GM18858 (cell line): ENCODE measurements around the gene SCN7A.
"Not testable (repeated sequence)": the region's sequence is repeated elsewhere in the genome, so short reads cannot be mapped to it uniquely, and the experiment has no call there.

Experiments used
- ATAC-seq: cut with Tn5 transposase; IDR thresholded peaks from one replicate; pipeline ENCODE4 v1.9.1; 2021; ENCODE audit not compliant: unreplicated experiment

The SCN7A gene

DNA sequence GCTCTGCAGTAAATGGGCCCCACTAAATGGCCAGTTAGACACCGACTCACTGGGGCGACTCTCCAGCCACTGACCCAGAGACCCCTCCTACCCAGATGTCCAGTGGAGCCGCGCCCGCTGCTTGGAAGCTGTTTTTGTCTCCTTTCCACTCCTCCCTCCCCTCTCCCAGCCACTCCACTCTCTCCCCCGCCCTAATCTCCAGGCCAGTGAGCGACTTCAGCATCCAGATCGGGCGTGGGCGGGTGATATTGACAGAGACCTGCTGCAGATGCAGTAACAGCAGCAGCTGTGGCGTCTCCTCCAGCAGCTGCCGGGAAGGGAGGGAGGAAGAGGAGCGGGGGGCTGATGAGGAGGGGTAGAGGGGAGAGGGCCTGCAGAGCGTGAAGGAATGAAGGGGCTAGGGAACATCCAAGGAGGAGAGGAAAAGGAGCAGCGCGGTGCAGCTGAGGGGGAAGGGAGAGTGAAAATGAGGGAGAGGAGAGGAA is at the start of gene SCN7A:
Gene SCN7A, minus strand, starts transcription at position 110 of the 485 bp plus-strand sequence. CDS start 16,553 bp downstream, outside the sequence.
- ATAC-seq: no peak

DNA sequence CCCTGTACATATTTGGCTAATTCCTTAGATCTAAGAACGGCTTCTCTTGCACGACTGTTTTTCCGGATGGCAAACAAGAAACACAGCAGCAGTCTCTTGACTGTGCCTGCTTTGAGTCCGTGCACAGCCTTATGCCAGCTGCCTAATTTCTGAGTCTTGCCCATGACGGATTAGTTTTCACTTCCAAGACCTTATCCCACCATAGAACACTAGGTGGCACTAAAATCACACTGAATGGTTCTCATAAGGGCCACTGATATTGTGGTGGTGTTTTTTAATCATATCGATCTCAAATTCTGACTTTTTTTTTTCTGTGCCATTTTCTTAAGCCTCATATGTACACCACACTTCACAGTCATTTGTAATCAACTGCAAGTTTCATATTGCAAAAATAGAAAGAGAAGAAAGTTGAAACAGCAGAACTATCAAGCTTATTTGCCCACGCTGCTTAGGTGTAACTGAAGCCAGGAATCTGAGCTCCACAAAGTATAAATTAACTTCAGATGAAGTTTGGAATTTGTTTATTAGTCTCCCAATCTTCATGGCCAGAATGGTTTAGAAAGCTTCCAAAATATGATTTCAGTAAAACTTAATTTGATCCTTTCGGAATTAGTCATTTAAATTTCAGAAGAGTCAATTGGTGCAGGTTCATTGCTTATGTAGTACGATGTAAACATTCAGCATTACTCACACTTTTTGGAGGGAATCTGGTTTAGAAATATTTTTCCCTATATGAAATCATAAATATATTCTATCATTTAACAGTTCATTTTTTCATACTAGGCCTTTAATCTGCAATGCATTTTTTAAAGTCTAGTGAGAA is 45.5 kb upstream of the SCN7A start:
- peak; percentile 93 for ATAC-seq

DNA sequence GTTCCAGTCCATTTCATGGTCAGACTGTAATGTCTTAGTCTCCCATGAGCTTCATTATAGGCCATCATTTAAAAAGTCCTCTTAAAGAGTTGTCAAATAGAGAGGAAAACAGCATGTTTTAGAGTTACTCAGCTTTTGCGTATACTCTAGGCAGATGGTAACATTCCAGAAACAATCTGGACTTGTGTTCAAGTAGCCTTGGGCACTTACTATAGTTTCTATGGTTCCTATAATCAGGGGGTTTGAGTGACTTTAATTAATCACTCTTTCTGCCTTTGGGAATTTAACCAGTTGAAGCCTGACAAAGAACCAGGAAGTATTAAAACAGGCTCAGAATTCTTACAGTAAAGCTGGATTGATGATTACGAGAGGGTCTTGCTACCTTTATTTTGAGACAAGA is 42.1 kb upstream of the SCN7A start:
- no peak for ATAC-seq

DNA sequence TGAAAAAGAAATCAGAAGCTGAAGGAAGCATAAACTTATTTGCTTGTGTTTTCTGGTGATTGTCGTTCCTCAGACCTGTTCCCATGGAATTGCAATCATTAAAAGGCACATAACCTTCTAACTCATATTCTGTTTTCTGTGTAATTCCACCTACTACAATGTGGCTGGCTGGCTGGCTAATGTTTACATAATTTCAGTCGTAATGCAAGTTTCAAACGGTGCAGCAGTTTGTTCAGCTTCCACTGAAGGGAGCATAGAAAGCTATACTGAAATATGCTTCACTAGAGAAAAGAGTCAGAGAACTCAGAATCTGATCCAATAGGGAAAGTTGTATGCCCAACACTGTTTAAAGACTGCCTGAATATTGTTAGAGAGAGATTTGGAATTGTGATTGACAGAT is 27.1 kb upstream of the SCN7A start:
- no peak for ATAC-seq

DNA sequence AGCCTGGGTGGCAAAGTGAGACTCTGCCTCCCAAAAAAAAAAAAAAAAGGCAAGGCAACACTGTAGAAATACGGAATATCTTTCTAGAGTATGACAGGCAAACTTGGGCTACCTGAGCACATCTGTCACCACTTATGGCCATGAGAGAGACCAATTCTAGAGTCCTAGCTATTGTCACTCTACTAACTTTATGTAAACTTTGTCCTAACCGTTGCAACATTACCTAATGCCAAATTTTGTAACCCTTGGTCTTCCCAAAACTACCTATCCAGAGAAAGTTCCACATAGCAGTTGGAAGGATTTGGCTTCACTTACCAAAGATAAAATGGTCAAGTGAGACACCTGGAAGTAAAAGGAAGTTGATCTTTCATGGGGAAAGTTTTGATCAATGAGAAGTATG is 26.6 kb upstream of the SCN7A start:
- no peak for ATAC-seq

DNA sequence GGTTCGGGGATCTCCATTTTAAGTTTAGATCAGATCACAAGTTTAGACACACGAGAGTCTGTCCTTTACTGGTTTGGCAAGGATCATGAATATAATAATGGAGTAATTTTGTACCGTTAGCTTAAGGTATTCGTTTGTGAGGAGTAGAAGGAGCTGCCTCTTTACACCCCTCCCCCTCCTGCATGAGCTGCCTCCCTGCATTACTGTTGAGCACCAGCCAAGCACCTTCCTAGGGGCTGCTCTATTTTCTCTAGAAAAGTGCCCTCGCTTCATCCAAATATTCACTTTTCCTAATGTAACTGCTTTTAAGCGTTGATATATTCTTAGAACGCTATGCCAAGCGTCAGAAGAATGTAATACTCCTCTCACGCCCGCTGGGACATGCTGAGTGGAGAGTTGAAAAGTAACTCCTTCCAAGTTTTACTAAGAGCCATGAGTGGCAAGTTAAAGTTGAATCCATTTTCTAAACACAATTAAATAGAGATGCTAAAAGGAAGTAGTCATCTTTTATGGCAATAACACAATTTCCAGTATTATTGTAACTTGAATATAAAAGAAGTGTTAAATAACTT is 25.4 kb upstream of the SCN7A start:
- no peak for ATAC-seq

DNA sequence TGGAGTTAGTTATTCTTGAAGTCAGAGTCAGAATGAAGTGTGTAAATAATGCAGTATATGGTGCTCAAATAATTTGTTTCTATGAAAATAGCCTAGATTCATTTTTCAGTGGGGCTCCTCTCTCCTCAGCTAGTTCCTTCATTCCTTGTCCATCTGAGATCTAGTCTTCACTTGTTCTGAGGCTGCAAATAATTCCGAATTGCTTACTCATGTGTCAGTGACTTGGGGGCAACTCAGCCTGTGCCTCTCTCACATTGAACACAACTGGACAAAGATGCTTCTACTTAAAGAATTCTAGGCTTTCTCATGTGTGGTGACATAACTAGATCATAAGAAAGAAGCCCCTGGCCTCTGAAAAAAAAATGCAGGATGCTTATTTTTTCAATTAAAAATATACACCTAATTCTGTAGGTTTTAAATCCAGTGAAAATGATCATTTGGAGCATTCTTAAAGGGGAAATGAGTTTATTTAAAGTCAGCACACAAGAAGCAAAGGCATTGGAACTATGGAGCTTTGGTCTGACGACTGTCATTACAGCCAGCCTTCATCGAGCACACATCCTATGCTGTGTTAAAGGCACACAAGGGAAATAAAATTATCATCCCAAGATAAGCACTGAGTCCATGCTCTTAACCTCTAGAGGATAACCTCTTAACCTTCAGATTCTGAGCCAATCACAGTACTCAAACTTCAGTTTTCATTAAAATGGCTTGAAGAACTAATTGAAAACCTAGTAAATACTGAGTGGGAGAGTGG is 24.8 kb upstream of the SCN7A start:
- no peak for ATAC-seq

DNA sequence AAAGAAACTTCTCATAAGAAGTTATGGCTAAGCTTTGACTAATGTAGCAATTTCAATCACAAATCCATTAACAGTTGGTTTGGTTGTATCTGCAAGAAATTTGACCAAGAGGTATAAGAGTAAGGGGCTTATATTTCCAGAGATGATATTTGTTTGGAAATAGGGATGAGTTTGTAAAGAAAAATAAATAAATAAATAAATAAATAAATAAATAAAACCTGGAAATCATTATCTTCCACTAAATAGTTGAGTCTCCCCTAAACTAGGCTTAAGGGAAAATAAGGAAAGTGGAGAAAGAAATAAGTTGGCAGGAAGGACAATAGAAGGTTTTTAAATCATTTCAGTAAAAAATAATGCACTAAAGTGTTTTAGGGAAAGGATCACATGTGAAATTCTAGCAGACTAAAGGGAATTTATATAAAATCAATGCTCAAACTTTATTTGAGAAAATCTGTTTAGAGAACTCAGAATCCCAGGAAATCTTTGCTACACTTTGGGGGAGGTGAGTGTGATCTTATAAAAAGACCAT is 23.5 kb upstream of the SCN7A start:
- no peak for ATAC-seq

DNA sequence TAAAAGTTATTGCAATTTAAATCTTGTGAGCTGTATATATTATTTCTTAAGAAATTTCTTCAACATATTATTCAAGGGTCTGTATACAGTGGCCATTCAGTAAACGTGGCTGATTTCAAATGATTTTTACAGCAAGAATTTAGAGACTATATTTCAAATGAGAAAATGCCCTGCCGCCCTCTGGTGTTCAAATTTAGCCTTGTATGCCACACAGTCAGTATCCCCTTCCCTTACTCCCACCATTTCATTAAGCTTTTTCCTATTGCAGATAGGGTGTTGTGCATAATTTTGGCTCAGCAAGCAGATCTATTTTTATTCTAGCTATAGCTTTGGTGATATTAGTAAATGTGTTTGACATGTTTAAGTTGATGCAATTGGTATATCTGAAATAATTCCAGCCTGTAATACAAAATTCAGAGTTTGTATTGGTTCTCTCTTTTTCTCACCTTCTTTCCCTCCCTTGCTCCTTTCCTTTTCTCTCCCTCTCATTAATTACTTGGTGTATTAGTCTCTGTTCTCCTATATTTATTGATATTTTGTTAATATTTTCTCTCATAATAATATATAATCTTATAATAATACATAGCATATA is 22.8 kb upstream of the SCN7A start:
- ATAC-seq: no peak

DNA sequence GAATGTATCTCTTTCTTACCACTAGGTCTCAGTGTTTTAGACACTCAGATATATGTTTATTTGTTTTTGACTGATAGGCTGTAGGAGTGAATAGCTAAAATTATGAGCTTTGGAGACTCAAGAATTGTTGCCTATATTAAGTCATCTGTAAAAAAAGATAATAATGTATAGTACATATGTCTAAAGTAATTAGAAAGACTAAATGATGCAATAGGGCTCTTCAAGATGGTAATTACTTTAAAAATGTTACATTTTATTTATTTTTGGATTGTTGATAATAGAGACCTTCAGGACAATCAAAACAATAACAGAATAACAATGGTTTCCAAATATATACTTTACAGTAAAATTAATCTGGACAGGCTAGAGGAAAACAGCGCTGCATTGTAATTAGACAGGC is 19.9 kb upstream of the SCN7A start:
- no peak for ATAC-seq

DNA sequence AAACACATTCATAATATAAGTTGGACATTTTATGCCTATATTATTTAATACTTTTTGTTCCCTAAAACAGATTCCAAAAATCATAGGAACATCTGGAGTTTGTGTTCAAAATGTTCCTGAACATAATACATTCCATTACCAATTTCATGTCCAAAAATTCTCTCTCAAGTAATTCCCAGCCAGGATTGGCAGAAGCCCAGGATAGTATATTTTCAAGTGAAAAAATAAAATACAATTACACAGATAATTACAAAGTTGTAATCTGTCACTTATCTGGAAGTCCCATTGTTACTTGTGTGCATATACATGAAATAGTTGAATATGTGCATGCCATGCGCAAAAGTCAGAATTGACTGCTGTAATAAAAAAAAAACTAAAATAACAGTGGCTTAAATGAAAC is 5.2 kb upstream of the SCN7A start:
- ATAC-seq: no peak

DNA sequence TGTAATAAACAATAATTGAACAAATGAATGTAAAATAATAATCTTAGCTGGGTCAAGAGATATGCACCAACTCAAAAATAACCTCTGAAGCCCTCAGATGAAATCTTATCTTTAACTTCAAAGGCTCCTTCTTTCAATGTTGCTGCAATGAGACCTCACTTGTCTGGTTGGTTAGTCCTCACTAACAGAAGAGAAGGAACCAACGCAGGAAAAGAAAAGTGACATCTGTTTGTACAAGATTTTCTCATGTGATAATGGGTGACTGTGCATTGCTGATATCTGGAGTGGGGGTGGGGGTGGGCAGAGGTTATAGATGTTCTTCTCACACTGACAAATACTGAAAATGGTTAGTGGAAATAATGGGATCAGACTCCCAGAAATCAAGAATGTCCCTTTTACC is 2.6 kb downstream of the SCN7A start:
- no peak for ATAC-seq

DNA sequence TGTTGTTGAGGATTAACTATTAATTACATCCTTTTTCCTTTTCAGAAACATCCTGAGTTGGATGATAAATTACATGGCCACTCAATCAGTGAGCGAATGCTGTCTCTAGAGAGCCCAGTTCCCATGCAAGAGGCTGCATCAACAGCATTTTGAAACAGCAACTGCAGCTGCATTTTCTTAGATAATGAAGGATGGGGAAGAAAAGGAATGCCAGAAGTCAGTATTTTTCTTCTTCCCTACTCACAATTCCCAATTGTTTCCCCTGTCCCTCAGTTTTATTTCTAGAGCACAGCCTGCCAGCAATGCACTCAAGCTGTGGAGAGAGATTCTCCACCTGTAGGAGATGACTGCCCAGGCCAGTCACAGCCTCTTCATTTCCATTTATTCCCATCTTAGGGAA is 6.9 kb downstream of the SCN7A start:
- no peak for ATAC-seq

DNA sequence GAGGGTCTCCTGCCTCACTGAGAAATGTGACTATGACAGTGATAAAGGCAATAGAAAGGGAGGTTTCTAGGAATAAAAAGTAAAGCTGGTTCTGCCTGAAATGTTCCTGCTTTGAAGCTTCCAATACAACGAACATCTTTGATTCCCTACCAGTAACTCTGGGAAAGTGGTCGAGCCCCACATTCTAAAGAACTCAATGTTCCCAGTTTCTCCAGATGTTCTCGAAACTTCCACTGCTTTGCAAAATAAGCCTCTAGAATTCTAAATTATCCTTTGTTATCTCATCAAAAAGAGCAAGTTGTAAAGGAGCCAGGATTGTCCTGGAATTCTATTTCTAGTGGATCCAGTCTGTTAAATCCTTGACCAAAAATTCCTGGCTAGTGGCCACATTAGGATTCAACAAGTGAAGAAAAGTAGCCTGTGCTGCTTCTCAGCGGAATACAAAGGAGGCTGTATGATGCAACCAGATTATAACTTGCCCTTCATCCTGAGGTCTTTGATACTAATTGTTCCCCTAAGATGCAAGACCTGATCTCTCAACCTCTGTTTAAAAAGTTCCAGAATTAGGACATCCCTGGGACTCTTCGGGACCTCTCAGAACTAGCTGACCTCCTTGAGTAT is 8.4 kb downstream of the SCN7A start:
- no peak for ATAC-seq

DNA sequence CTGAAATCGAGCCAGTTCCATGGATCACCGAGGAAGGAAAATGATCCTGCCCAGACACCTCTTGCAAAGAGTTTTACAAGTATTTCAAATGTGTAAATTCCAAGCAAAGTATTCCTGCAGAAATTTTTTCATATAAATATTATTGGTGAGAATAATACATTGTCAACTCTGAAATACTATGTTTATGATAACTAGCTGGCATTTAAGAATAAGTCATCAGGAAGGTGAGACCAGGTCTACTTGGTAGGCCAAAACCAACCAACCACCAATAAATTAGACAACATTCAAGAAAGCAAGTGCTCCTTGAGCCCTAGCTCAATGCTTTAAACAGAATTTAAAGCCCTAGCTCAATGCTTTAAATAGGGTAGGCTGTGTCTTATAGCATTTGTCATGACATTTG is 21.7 kb downstream of the SCN7A start:
- ATAC-seq: no peak

DNA sequence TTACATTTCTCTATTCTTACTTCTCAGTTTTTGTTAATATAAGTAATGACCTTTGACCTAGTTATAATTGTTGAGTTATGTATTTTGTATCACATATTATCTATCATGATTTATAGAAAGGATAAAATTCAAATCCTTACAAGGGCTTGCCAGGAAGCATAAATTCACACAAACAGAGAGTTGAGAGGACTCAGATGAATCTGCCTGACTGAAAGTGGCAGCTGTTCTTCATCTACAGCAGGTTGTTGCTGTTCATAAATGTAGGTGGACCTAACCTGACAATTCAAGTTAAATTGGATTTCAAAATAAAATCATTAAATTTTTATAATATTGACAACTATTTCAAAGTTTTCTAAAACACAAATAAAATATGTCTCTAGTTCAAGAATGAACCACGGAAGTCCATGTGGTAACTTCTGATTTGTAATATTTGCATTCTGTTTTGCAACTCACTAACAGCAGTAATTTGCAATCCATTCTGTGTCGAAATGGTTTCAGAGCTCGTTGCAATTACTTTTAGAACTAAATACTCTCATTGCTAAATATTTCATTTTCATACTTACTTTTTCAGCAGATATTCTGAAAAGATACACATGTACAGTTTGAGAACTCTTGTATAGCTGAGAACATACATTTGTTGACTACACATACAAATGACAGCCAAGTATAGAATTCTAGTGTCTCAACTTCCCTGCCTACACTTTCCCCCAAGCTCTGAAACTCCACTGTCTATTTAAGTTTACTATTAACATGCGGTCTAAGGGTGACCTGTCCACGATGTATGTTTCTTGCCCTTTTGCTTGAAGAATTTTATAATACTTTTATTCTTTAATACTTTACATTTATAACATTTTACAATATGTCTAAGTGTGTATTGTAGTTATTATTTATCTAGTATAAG is 25.7 kb downstream of the SCN7A start:
- ATAC-seq: no peak

DNA sequence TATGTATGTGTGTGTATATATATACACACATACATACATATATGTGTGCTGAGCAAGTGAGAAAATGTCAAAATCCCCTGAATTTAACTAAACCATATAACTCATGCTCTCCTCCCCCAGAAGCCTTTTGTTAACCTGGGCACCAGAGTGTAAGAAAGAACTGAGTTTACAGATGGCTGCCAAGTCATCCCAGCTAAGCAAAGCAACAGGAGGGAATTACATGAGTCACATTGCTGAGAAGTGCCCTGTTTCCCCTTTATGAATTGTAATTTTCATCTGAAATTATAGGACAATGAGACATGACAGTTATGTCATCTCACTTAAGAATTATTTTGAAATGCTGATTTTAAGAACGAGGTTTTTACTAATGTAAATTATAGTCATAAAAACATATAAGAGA is 29.9 kb downstream of the SCN7A start:
- no peak for ATAC-seq

DNA sequence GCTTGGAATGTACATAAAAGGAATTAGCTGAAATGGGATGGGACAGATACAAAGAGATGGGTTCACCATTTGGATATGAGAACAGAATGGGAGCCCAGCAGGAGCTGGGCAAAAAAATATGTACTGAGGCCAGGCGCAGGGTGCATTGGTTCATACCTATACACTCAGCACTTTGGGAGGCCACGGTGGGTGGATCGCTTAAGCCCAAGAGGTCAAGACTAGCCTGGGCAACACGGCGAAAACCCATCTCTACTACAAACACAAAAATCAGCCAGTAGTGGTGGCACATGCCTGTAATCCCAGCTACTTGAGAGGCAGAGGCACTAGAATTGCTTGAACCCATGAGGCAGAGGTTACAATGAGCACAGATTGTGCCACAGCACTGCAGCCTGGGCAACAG is 30.4 kb downstream of the SCN7A start:
- ATAC-seq: no peak

DNA sequence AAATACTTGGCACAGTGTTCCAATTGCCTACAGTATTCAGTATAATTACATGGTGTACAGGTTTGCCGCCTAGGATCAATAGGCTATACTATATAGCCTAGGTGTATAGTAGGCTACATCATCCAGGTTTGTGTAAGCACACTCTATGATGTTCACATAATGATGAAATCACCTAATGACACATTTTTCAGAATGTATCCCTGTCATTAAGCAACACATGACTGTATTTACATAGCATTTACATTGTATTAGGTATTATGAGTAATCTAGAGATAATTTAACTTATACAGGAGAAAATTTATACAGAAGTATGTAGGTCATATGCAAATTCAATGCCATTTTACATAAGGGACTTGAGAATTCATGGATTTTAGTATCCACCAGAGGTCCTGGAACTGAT is 35.4 kb downstream of the SCN7A start:
- ATAC-seq: no peak

DNA sequence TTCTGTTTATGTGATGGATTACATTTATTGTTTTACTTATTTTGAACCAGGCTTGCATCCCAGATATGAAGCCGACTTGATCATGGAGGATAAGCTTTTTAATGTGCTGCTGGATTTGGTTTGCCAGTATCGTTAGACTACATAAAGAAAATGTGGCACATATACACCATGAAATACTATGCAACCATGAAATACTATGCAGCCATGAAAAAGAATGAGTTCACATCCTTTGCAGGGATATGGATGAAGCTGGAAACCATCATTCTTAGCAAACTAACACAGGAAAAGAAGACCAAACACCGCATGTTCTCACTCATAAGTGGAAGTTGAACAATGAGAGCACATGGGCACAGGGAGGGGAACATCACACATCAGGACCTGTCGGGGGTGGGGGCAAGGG is 38.2 kb downstream of the SCN7A start:
- not testable (repeated sequence) for ATAC-seq
